SK-N-SH (cell line): ENCODE measurements around the gene WWC2. TPM values are rescaled to one million over a fixed set of nuclear protein-coding genes. Genes with fewer than 3 reads are reported as not detected.

ENCODE experiments used
- CTCF ChIA-PET: fragments of 300-600, 350-600 bp; formaldehyde crosslinking; extraction: SDS; loops from one replicate; lab custom pipeline; 2021; lab: Yijun Ruan, JAX
- POLR2A ChIA-PET: fragments of 350-600 bp; sonication (Branson Sonifier 250); formaldehyde crosslinking; extraction: SDS; loops from one replicate; lab custom pipeline; 2020; ENCODE audit warnings: antibody characterized with exemption, inconsistent platforms; lab: Yijun Ruan, JAX
- DNase-seq: peaks from one replicate; pipeline ENCODE4 v3.0.0; 2012
- H2AFZ ChIP-seq: fragments of 200-600 bp; sonication (generic); 2 replicates; pipeline ENCODE4 v1.8.1; 2016; ENCODE audit warnings: antibody characterized with exemption, mild to moderate bottlenecking, low read depth
- H3F3A ChIP-seq: fragments of 200-600 bp; sonication (generic); replicated peaks from 2 replicates; pipeline ENCODE3; 2016; ENCODE audit warnings: antibody characterized with exemption, mild to moderate bottlenecking; ENCODE audit not compliant: insufficient read depth
- H3K27ac ChIP-seq, 2 experiments: fragments of 200-500 bp in 1 of 2; fragments of 200-600 bp in 1 of 2; sonication (Bioruptor generic) in 1 of 2; sonication (generic), shearing (Covaris generic) in 1 of 2; 2 replicates each; pipeline versions ENCODE4 v1.5.1 to v1.6.1; 2014 to 2016; ENCODE audit warnings: low read depth in 2 of 2, inconsistent platforms in 1 of 2, low read length in 1 of 2, mild to moderate bottlenecking in 1 of 2, mixed read lengths in 1 of 2
- H3K27me3 ChIP-seq: fragments of 200-600 bp; sonication (generic), shearing (Covaris generic); 2 replicates; pipeline ENCODE4 v1.6.1; 2016; ENCODE audit warnings: mixed run types; ENCODE audit not compliant: insufficient read depth
- H3K36me3 ChIP-seq, 2 experiments: fragments of 200-500 bp in 1 of 2; fragments of 200-600 bp in 1 of 2; sonication (Bioruptor generic) in 1 of 2; sonication (generic) in 1 of 2; replicated peaks in 1 of 2; 2 replicates each; pipeline versions ENCODE3 to v1.5.1; 2014 to 2016; ENCODE audit warnings: low read length in 1 of 2, mild to moderate bottlenecking in 1 of 2; ENCODE audit not compliant: insufficient read depth in 2 of 2, control insufficient read depth in 1 of 2
- H3K4me1 ChIP-seq, 2 experiments: fragments of 200-500 bp in 1 of 2; fragments of 200-600 bp in 1 of 2; sonication (Bioruptor generic) in 1 of 2; sonication (generic), shearing (Covaris generic) in 1 of 2; 2 replicates each; pipeline versions ENCODE4 v1.5.1 to v1.6.1; 2014 to 2016; ENCODE audit warnings: low read depth in 1 of 2, low read length in 1 of 2, mixed run types in 1 of 2; ENCODE audit not compliant: insufficient read depth in 2 of 2, control insufficient read depth in 1 of 2
- H3K4me2 ChIP-seq: fragments of 200-600 bp; sonication (generic), shearing (Covaris generic); 2 replicates; pipeline ENCODE4 v1.6.1; 2017; ENCODE audit warnings: mixed run types
- H3K4me3 ChIP-seq, 2 experiments: fragments of 200-500 bp in 1 of 2; fragments of 200-600 bp in 1 of 2; sonication (Bioruptor generic) in 1 of 2; sonication (generic), shearing (Covaris generic) in 1 of 2; 2 replicates each; pipeline versions ENCODE4 v1.5.1 to v1.8.1; 2014 to 2016; ENCODE audit warnings: low read depth in 2 of 2, inconsistent platforms in 1 of 2, low read length in 1 of 2, mild to moderate bottlenecking in 1 of 2, mixed read lengths in 1 of 2, moderate library complexity in 1 of 2
- H3K79me2 ChIP-seq: fragments of 200-600 bp; sonication (generic); 2 replicates; pipeline ENCODE4 v1.8.1; 2017; ENCODE audit warnings: mild to moderate bottlenecking; ENCODE audit not compliant: insufficient read depth
- H3K9ac ChIP-seq: fragments of 200-600 bp; sonication (generic); 2 replicates; pipeline ENCODE4 v1.6.1; 2017; ENCODE audit warnings: mixed run types
- H3K9me2 ChIP-seq: fragments of 200-600 bp; sonication (generic); 2 replicates; pipeline ENCODE4 v1.6.1; 2017; ENCODE audit warnings: mixed run types
- H3K9me3 ChIP-seq: fragments of 200-600 bp; sonication (generic); 2 replicates; pipeline ENCODE4 v1.6.1; 2017; ENCODE audit warnings: mixed run types, mild to moderate bottlenecking, moderate library complexity
- H4K20me1 ChIP-seq: fragments of 200-600 bp; sonication (generic); 2 replicates; pipeline ENCODE4 v1.6.1; 2017; ENCODE audit warnings: mild to moderate bottlenecking, mixed run types; ENCODE audit not compliant: insufficient read depth
- CHD2 ChIP-seq: fragments of 150-350 bp; IDR thresholded peaks from 2 replicates; pipeline ENCODE4 v1.6.1; 2018; ENCODE audit warnings: low read length; ENCODE audit not compliant: partially characterized antibody
- GATA2 ChIP-seq: sonication (generic); formaldehyde crosslinking; IDR thresholded peaks from 2 replicates; pipeline ENCODE4 v1.5.0; 2020; ENCODE audit warnings: mild to moderate bottlenecking, missing genetic modification reagents
- JUND ChIP-seq: IDR thresholded peaks from 2 replicates; pipeline ENCODE4 v1.4.0; 2012
- NFIC ChIP-seq: IDR thresholded peaks from 2 replicates; pipeline ENCODE4 v1.4.0; 2012; ENCODE audit warnings: borderline replicate concordance
- NRF1 ChIP-seq: IDR thresholded peaks from 2 replicates; pipeline ENCODE4 v1.6.1; 2012; ENCODE audit warnings: low read depth, mild to moderate bottlenecking, low read length
- TAF1 ChIP-seq: IDR thresholded peaks from 2 replicates; pipeline ENCODE4 v1.6.1; 2012; ENCODE audit warnings: low read depth, mild to moderate bottlenecking, low read length, moderate library complexity, borderline replicate concordance
- TEAD4 ChIP-seq: IDR thresholded peaks from 2 replicates; pipeline ENCODE4 v1.4.0; 2012; ENCODE audit warnings: mild to moderate bottlenecking, borderline replicate concordance; ENCODE audit not compliant: insufficient read depth
- WGBS: methylation state at CpG from one replicate; pipeline ENCODE4 v1.1.6; 2017; ENCODE audit warnings: low lambda C conversion rate; 5-methylcytosine and 5-hydroxymethylcytosine counted together
- polyA plus RNA-seq, 3 experiments: library from polyadenylated mRNA; depleted of rRNA; stranded (reverse); fragments of >200 nt; gene quantifications; 2 replicates each; pipeline ENCODE4 v1.2.3, GENCODE V29; 2012
- TF ChIP-seq, protein P1 (sequence below): IDR thresholded peaks from 2 replicates; pipeline ENCODE4 v1.4.0; 2012; ENCODE audit warnings: low read depth
- TF ChIP-seq, protein P2 (sequence below): fragments of 200-600 bp; sonication (generic); IDR thresholded peaks from 2 replicates; pipeline ENCODE4 v1.6.1; 2017; ENCODE audit warnings: antibody characterized with exemption, mild to moderate bottlenecking, moderate library complexity

WWC2 gene
- polyA plus RNA-seq, 1 of the 3 experiments (the other 2 are of a cell fraction): 18.4 TPM

DNA sequence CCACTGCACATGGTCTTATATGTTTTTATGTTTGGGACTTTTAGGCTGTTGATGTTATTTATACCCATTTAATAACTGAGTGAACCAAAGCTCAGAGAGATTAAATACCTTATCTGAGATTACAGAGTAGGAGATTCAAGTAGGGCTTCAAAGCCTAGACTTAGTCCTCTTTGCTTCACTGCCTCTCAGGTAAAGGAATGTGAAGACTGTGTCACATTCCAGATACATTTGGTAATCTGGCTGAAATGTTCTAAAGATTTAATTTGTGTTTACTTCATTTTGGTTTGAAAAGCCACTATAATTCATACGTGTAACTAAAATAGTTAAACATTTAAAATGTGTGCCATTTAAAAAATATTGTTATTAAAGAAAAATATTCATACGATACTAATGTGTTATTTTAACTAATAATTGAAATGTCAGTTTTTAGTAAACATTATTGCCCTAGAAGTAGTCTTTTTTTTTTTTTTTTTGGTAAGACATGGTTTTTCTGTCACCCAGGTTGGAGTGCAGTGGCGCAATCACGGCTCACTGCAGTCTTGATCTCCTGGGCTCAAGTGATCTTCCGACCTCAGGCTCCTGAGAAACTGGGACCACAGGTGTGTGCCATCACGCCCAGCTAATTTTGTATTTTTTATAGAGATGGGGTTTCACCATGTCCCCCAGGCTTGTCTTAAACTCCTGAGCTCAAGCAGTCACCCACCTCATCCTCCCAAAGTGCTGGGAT lies 54.3 kb downstream of the WWC2 start:
- Histone ChIP-seq H3K27me3 (no peaks in the 10 kb centered on the region), H3F3A (no peaks in the 10 kb centered on the region), H3K36me3 (no peaks in the 10 kb centered on the region), H3K79me2 (peaks cover 89% of the 10 kb centered on the region), H2AFZ (no peak overlapping the region), H3K4me1 (peaks cover 0 to 2% of the 10 kb centered on the region in 2 experiments; a peak in 2 of 4 replicates), H3K9me2 (no peaks in the 10 kb centered on the region), H3K9ac (no peak overlapping the region), H3K27ac (no peak overlapping the region), H4K20me1 (peaks cover 13% of the 10 kb centered on the region; the same call in 1 of the 2 replicates), H3K4me2 (no peak overlapping the region), H3K9me3 (no peaks in the 10 kb centered on the region), H3K4me3 (no peak overlapping the region)
- DNase-seq: no peak
- 92% methylated on average over 6 of the region's 6 CpGs for WGBS
- POLR2A ChIA-PET: no interaction called here
- CTCF ChIA-PET: interaction anchor here (1.3 to 1.4 kb wide), 2 partner anchors 108 to 215 kb away, joined by 4 read pairs; no protein-coding TSS in a partner anchor
- no peak for TF ChIP-seq CHD2
- no peak for TF ChIP-seq JUND
- TF ChIP-seq NRF1: no peak
- no peak for TF ChIP-seq GATA2 (CRISPR knock-in tag)
- TF ChIP-seq, protein P1, sequence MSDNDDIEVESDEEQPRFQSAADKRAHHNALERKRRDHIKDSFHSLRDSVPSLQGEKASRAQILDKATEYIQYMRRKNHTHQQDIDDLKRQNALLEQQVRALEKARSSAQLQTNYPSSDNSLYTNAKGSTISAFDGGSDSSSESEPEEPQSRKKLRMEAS: no peak

DNA sequence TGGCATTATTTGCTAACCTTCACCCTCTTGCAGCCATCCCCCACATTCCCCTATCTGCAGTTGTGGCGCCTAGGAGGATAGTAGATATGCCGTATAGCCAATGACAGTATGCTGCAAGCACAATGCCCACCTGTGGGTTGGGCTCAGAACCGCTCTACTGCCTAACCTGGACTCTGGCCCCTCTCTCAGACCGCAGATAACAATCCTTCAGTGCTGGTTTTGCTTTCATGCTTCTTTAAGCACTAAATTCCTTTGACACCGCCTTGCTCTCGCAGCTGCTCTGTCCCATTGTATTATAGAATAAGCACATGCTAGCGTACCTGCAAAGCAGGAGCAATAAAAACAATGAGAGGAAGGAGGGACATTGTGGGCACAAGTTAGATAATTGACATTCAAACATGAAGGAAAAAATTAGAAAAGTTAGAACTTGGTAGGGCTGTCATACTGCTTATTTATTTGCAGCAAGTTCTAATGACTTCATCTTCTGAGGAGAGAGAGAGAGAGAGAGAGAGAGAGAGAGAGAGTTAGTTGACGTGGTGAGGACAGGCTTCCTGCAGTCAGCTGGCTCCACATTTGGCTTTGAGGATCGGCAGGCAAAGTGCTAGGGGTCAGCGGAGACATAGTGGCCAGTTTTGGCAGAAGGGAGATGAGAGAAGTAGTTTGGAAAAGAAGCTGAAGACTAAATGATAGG lies 55.8 kb downstream of the WWC2 start:
- ChIA-PET POLR2A (no interaction called here), CTCF (no interaction called here)
- WGBS: 81% methylated on average over 10 of the region's 10 CpGs

More for the DNA sequence above, 55.8 kb downstream of the WWC2 start:
- H2AFZ ChIP-seq: no peak overlapping the region
- H3K79me2 ChIP-seq: peaks cover 89% of the 10 kb centered on the region
- TF ChIP-seq TEAD4 (no peak), TAF1 (no peak), NFIC (no peak)
- TF ChIP-seq, protein P2, sequence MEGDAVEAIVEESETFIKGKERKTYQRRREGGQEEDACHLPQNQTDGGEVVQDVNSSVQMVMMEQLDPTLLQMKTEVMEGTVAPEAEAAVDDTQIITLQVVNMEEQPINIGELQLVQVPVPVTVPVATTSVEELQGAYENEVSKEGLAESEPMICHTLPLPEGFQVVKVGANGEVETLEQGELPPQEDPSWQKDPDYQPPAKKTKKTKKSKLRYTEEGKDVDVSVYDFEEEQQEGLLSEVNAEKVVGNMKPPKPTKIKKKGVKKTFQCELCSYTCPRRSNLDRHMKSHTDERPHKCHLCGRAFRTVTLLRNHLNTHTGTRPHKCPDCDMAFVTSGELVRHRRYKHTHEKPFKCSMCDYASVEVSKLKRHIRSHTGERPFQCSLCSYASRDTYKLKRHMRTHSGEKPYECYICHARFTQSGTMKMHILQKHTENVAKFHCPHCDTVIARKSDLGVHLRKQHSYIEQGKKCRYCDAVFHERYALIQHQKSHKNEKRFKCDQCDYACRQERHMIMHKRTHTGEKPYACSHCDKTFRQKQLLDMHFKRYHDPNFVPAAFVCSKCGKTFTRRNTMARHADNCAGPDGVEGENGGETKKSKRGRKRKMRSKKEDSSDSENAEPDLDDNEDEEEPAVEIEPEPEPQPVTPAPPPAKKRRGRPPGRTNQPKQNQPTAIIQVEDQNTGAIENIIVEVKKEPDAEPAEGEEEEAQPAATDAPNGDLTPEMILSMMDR: no peak
- TF ChIP-seq, protein P1: no peak
- H3K27me3 ChIP-seq: no peaks in the 10 kb centered on the region
- H3K36me3 ChIP-seq: no peaks in the 10 kb centered on the region
- no peak overlapping the region for H3K9ac ChIP-seq
- peaks cover 13% of the 10 kb centered on the region; the same call in 1 of the 2 replicates for H4K20me1 ChIP-seq
- no peaks in the 10 kb centered on the region for H3K9me2 ChIP-seq
- peaks cover 0 to 2% of the 10 kb centered on the region in 2 experiments; a peak in 1 of 4 replicates for H3K4me1 ChIP-seq
- DNase-seq: no peak
- no peaks in the 10 kb centered on the region for H3F3A ChIP-seq
- no peak overlapping the region for H3K4me2 ChIP-seq
- H3K27ac ChIP-seq: no peak overlapping the region
- no peaks in the 10 kb centered on the region for H3K9me3 ChIP-seq
- H3K4me3 ChIP-seq: no peak overlapping the region
